Measurements from ENCODE around the gene RGSL1.

The RGSL1 gene

GRCh38 chr1:182495002-182495401, 45.1 kb downstream of the RGSL1 start:
- Histone ChIP-seq H3K27ac (ENCODE audit: low read depth, low read length) (no peak overlapping the region), H3K4me3 (ENCODE audit: insufficient read depth, low read length, poor library complexity, severe bottlenecking) (no peak overlapping the region), H2AFZ (ENCODE audit: low read depth, low read length, severe bottlenecking) (no peak overlapping the region), H3F3A (ENCODE audit: insufficient read depth) (no peaks in the 10 kb centered on the region), H3K9me3 (ENCODE audit: insufficient read depth, low read length) (no peaks in the 10 kb centered on the region), H3K9me2 (replicated peaks; ENCODE audit: insufficient read depth, low read length) (no peaks in the 10 kb centered on the region), H3K9ac (ENCODE audit: low read length) (no peak overlapping the region), H3K79me2 (ENCODE audit: insufficient read depth, low read length) (no peaks in the 10 kb centered on the region), H3K27me3 (ENCODE audit: low read length) (no peaks in the 10 kb centered on the region), H4K20me1 (ENCODE audit: low read depth, low read length) (no peaks in the 10 kb centered on the region), H3K4me2 (ENCODE audit: low read depth, low read length, poor library complexity, severe bottlenecking) (no peak overlapping the region), H3K36me3 (ENCODE audit: low read length) (no peaks in the 10 kb centered on the region)
- TF ChIP-seq CTCF (IDR thresholded peaks at IDR 0.05; ENCODE audit: insufficient read depth, low read length, poor library complexity, severe bottlenecking): no peak
- no peak for TF ChIP-seq EZH2phosphoT487 (conservative IDR thresholded peaks at IDR 0.05; ENCODE audit: low read length)

GRCh38 chr1:182495693-182496092, 45.7 kb downstream of the RGSL1 start:
- Histone ChIP-seq H3K9me2 (replicated peaks; ENCODE audit: insufficient read depth, low read length) (no peaks in the 10 kb centered on the region), H3K27ac (ENCODE audit: low read depth, low read length) (no peak overlapping the region), H4K20me1 (ENCODE audit: low read depth, low read length) (no peaks in the 10 kb centered on the region), H3K9me3 (ENCODE audit: insufficient read depth, low read length) (no peaks in the 10 kb centered on the region), H3K36me3 (ENCODE audit: low read length) (no peaks in the 10 kb centered on the region), H3K4me2 (ENCODE audit: low read depth, low read length, poor library complexity, severe bottlenecking) (no peak overlapping the region), H3F3A (ENCODE audit: insufficient read depth) (0 out of 2 replicates have a peak, but pooled peaks cover 2% of the 10 kb centered on the region), H2AFZ (ENCODE audit: low read depth, low read length, severe bottlenecking) (no peak overlapping the region), H3K4me3 (ENCODE audit: insufficient read depth, low read length, poor library complexity, severe bottlenecking) (no peak overlapping the region), H3K9ac (ENCODE audit: low read length) (no peak overlapping the region), H3K27me3 (ENCODE audit: low read length) (no peaks in the 10 kb centered on the region), H3K79me2 (ENCODE audit: insufficient read depth, low read length) (no peaks in the 10 kb centered on the region)
- TF ChIP-seq EZH2phosphoT487 (conservative IDR thresholded peaks at IDR 0.05; ENCODE audit: low read length) (no peak), CTCF (IDR thresholded peaks at IDR 0.05; ENCODE audit: insufficient read depth, low read length, poor library complexity, severe bottlenecking) (no peak)

- Histone ChIP-seq H3K4me3 (ENCODE audit: insufficient read depth, low read length, poor library complexity, severe bottlenecking) (no peak overlapping the region), H4K20me1 (ENCODE audit: low read depth, low read length) (no peaks in the 10 kb centered on the region), H3K36me3 (ENCODE audit: low read length) (no peaks in the 10 kb centered on the region), H3K4me2 (ENCODE audit: low read depth, low read length, poor library complexity, severe bottlenecking) (no peak overlapping the region), H3K9me2 (replicated peaks; ENCODE audit: insufficient read depth, low read length) (no peaks in the 10 kb centered on the region), H3K79me2 (ENCODE audit: insufficient read depth, low read length) (no peaks in the 10 kb centered on the region), H2AFZ (ENCODE audit: low read depth, low read length, severe bottlenecking) (no peak overlapping the region), H3K9ac (ENCODE audit: low read length) (no peak overlapping the region), H3F3A (ENCODE audit: insufficient read depth) (no peaks in the 10 kb centered on the region), H3K9me3 (ENCODE audit: insufficient read depth, low read length) (no peaks in the 10 kb centered on the region), H3K27me3 (ENCODE audit: low read length) (no peaks in the 10 kb centered on the region), H3K27ac (ENCODE audit: low read depth, low read length) (no peak overlapping the region)
- TF ChIP-seq CTCF (IDR thresholded peaks at IDR 0.05; ENCODE audit: insufficient read depth, low read length, poor library complexity, severe bottlenecking) (no peak), EZH2phosphoT487 (conservative IDR thresholded peaks at IDR 0.05; ENCODE audit: low read length) (no peak)
These were observed 57.7 kb downstream of the RGSL1 start for GRCh38 chr1:182507685-182508084.
